ENCODE results near the gene FGD6.

FGD6 gene

DNA sequence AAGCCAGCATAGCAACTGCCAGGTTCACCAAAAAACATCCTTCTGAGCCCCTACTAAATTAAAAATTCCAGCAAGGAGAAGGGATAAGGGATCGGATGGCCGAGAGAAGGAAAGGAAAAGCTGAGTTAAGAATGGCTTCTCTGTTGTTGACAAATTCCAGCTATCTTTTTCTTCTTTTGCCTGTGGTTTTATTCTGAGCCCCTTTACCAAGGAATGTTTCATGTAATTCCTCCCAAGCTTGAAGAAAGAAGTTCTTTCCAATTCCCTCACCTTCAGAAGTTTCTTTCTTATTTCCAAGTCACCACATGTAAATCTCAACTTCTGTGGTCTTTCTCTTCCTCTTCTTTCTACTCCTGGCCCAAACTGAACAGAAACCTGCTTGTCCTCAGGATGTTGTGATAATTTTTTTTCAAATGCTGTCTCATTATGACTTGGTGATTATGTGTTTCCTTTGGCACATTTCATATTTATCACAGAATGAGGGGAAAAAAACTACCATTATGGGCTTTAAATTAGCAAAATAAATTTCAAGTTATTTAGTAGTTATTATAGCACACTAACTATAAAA, 40.0 kb downstream of the FGD6 start:
- in situ Hi-C loops (cut with MboI; ENCODE audit: low sequenced_read_pairs, unreplicated experiment): no loop called here
- no peak for DNase-seq (ENCODE audit: low spot score)
- TF ChIP-seq, protein P1, sequence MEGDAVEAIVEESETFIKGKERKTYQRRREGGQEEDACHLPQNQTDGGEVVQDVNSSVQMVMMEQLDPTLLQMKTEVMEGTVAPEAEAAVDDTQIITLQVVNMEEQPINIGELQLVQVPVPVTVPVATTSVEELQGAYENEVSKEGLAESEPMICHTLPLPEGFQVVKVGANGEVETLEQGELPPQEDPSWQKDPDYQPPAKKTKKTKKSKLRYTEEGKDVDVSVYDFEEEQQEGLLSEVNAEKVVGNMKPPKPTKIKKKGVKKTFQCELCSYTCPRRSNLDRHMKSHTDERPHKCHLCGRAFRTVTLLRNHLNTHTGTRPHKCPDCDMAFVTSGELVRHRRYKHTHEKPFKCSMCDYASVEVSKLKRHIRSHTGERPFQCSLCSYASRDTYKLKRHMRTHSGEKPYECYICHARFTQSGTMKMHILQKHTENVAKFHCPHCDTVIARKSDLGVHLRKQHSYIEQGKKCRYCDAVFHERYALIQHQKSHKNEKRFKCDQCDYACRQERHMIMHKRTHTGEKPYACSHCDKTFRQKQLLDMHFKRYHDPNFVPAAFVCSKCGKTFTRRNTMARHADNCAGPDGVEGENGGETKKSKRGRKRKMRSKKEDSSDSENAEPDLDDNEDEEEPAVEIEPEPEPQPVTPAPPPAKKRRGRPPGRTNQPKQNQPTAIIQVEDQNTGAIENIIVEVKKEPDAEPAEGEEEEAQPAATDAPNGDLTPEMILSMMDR (IDR thresholded peaks at IDR 0.05; ENCODE audit: borderline replicate concordance, control extremely low read depth, extremely low read depth, insufficient read depth, missing control alignments): no peak

DNA sequence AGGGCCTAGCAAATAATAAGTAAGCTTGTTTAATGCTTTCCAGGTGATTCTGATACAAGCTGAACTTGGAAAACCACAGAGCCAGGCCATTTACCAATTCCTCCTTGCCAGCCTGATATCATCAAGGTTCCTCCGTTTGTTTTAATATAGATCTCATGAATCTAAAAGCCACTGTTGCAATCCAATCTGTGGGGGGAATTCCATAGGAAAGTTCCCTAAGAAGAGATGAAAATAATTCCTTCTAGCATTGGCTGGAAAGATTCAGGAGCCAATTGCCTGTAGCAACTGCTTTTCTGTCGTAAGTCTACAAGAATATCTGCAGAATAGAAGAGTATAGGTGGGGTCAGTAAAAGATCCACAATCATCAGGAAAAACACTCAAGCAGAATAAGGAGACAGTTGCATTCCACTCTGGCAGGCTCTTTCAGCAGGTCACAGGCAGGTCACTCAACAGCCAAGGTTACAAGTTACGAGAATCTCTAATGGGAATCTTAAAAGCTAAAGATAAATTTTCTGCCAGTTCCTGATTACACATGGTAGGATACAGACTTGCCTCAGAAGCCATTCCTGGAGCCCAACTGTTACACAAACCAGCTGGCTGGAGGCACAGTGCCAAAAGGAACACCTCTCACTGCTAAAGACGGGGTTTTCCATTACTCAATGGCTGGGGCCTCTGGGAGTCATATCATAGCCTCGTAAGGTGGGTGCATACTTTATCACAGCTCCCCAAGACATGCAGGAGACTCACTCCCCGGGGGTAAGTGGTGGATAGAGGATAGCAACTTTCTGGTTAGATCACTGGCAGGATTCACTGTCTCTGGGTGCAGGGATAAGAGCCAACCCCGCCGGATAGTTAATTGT, 43.6 kb downstream of the FGD6 start:
- no peak for DNase-seq (ENCODE audit: low spot score)
- TF ChIP-seq, protein P1 (IDR thresholded peaks at IDR 0.05; ENCODE audit: borderline replicate concordance, control extremely low read depth, extremely low read depth, insufficient read depth, missing control alignments): no peak
- in situ Hi-C loops (cut with MboI; ENCODE audit: low sequenced_read_pairs, unreplicated experiment): no loop called here

GRCh38 chr12:95169368-95169767, 47.9 kb downstream of the FGD6 start:
- in situ Hi-C loops (cut with MboI; ENCODE audit: low sequenced_read_pairs, unreplicated experiment): no loop called here
- DNase-seq (ENCODE audit: low spot score): no peak
- TF ChIP-seq, protein P1 (IDR thresholded peaks at IDR 0.05; ENCODE audit: borderline replicate concordance, control extremely low read depth, extremely low read depth, insufficient read depth, missing control alignments): no peak

GRCh38 chr12:95168746-95169145, 48.5 kb downstream of the FGD6 start:
- no peak for DNase-seq (ENCODE audit: low spot score)
- in situ Hi-C loops (cut with MboI; ENCODE audit: low sequenced_read_pairs, unreplicated experiment): no loop called here
- TF ChIP-seq, protein P1 (IDR thresholded peaks at IDR 0.05; ENCODE audit: borderline replicate concordance, control extremely low read depth, extremely low read depth, insufficient read depth, missing control alignments): no peak

- in situ Hi-C loops (cut with MboI; ENCODE audit: low sequenced_read_pairs, unreplicated experiment): no loop called here
- DNase-seq (ENCODE audit: low spot score): no peak
Observed at GRCh38 chr12:95164656-95165055, 52.6 kb downstream of the FGD6 start.

DNA sequence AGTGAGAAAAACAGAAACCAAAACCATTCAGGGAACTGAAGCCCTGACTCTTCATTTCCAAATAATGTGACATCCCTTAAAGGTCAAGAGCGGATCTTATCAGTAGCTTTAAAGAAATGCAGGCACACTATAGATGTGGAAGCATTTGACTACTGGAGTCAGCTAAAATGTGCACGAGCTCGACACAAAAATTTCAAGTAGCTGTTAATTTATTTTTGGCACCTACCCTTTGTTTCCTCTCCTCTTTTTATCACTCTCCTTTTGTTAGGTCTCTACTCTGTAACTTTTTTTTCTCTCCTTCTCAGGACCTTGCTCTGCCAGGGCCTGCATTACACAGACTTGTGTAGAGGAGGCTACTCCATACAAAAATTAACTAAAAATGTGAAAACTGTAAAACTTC, 58.3 kb downstream of the FGD6 start:
- no peak for DNase-seq (ENCODE audit: low spot score)
- TF ChIP-seq, protein P1 (IDR thresholded peaks at IDR 0.05; ENCODE audit: borderline replicate concordance, control extremely low read depth, extremely low read depth, insufficient read depth, missing control alignments): no peak
- in situ Hi-C loops (cut with MboI; ENCODE audit: low sequenced_read_pairs, unreplicated experiment): no loop called here

More at GRCh38 chr12:95164656-95165055, 52.6 kb downstream of the FGD6 start:
- TF ChIP-seq, protein P1 (IDR thresholded peaks at IDR 0.05; ENCODE audit: borderline replicate concordance, control extremely low read depth, extremely low read depth, insufficient read depth, missing control alignments): no peak
